GM21576 (cell line): ENCODE data around the gene SRD5A2.

Experiments
- ATAC-seq: cut with Tn5 transposase; IDR thresholded peaks from one replicate; pipeline ENCODE4 v1.9.1; 2021; ENCODE audit warnings: mild to moderate bottlenecking, moderate library complexity; ENCODE audit not compliant: unreplicated experiment

SRD5A2 gene

GRCh38 chr2:31580321-31581117 lies at the start of gene SRD5A2:
Gene SRD5A2, minus strand, starts transcription at chr2:31580938. Its CDS starts 38 bp downstream, at chr2:31580900.
- ATAC-seq = no peak

DNA sequence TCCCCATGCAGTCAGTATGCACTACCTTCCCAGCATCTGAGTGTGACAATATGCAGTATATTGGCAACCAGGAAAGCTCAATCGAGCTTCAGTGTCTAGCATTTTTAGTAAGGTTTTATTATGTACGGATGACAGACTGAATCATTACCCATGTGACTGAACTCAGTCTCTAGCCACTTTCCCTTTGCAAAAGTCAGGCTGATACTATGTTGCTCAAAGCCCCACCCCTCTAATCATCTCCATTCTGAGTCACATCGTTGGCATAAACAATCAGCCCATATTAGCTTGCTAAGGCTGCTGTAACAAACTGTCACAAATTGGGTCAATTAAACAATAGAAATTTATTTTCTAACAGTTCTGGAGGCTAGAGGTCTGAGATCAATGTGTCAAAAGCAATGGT lies 25.8 kb upstream of the SRD5A2 start:
- no peak for ATAC-seq

- ATAC-seq = no peak
Observed at GRCh38 chr2:31598694-31599093, 18.0 kb upstream of the SRD5A2 start.

DNA sequence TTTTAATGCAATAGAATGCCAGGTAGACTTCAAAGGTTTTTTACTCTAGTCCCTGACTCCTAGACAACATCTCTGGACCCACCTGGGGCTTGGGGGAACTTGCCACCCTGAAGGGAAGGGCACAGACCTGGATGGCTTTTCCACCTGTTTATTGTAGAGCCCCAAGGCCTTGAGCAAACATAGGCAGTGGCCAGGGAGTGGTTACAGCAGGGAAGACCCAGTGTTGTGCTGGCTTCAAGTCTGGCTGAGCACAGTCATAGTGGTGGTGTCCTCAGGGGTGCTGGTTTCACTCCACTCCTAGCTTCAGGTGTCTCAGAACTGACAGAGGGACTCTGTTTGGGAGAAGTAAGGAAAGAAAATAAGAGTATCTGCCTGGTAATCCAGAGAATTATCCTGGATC lies 5.5 kb upstream of the SRD5A2 start:
- no peak for ATAC-seq

GRCh38 chr2:31581124-31581795 lies 522 bp upstream of the SRD5A2 start:
- ATAC-seq = no peak

GRCh38 chr2:31579996-31580320 lies 780 bp downstream of the SRD5A2 start:
- no peak for ATAC-seq

GRCh38 chr2:31578316-31578715 lies 2.4 kb downstream of the SRD5A2 start:
- ATAC-seq = no peak

DNA sequence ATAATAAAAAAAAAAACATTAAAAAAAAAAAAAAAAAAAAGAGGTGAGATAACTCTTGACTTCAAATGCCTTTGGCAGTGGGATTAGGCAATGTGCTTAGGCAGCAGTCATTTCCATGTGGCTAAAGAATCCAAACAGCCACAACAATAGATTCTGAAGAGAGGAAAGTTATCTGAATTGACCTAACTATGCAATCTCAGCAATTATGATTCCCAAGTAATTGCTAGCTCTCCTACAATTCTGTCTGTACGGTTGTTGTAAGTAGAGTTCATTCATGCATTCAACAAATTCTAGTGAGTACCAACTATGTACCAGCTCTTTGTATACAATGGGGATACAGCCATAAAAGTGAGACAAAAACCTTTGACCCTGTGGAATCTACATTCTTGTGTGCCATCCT lies 3.6 kb downstream of the SRD5A2 start:
- ATAC-seq = no peak

DNA sequence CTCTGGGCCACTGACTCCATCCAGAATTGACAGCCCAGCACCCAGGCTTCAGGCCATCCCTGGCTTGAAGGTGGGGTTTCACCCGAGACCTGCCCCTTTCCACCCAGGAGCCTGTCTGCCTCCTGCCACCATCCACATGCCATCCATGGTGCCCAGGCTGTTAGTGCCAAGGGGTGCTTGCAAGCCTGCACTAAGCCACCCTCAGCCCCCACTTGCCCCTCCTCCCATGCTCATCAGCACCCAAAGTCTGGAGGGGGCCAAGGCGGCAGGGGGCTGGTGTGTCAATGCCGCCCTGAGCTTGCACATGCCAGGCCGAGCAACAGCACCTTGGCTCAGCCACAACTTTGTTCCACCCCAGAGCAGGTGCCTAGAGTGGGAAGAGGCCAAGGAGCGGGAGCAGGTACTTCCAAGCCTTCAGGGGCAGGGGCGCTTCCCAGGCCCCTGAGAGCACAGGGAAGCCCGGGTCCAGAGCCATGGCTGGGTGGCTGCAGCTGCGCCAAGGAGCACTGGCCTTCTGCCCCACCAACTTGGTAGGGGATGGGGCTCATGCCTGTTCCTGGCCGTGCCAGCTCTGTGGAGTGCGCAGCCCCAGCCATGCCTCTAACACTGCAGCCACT lies 12.0 kb downstream of the SRD5A2 start:
- no peak for ATAC-seq

- ATAC-seq = no peak
Observed at GRCh38 chr2:31567679-31568078, 13.1 kb downstream of the SRD5A2 start.

DNA sequence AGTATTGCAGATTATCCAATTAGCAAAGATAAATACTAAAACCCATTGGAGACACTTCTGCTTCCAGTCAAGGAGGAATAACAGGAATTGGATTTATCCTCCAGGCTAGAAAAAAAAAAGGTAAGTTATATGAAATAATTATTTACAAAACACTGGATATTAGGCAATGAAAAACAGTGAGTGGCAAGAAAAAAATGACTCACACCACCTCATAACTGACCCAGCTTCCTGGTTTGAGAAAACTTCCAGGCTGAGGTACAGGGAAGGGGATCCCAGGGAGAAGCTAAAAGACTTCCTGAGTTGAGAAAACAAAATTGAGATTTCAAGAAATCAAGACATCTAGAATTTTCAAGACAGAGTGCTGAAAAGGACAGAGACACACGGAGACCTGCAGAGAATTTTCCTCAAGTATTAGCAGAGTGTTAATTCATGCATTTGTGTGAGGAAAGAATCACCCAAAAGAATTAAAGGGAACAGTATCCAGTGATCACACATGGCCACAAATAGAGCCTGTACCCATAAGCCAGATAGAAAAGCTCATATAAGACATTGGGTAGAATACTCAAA lies 17.4 kb downstream of the SRD5A2 start:
- no peak for ATAC-seq

DNA sequence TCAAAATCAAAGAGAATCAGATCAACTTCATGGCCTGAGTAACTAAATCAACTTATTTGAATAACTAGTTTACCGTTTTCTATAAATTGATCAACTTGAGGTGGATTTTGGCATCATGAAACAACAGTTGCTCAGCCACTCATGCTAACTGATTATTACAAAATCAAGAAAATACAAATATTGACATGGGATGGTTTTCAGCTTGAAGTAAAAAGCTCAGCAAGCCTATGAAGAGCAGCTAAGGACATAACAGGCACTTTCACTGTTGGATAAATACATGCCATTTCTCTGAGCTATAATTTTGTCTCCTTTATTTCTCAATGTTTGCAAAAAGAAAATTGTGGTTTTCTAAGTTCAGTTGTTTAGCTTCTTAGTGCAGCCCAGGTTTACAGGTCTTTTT lies 18.9 kb downstream of the SRD5A2 start:
- no peak for ATAC-seq

GRCh38 chr2:31558401-31559295 lies 22.1 kb downstream of the SRD5A2 start:
- ATAC-seq = no peak

GRCh38 chr2:31556940-31557339 lies 23.8 kb downstream of the SRD5A2 start:
- no peak for ATAC-seq

DNA sequence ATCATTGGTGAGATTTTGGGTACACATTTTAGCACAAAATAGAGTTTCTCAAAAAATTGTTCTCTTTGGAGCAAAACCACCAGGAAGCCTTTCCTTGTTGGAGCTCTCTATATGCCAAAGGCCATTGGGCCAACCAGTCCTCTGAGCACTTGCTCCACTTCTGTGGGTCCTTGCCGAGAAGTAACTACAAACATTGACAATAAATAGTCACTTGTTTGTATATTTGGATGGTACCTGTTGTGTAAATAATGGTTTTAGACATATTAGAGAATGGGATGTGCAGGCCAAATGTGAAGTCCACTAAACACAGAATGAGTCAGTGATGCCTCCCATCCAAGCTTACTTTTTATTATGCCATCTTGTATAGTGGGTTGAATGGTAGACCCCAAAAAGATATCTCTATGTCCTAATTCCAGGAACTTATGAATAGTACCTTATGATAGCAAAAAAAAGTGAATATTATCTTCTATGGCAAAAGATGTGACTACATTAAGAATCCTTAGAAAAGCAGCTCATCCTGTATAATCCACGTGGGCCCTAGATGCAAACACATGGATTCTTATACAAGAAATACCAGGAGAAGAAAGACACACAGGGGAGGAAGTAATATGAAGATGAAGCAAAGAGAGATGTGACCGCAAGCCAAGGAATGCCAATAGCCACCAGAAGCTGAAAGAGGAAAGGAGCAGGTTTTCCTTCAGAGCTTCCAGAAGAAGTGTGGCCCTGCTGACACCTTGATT lies 24.6 kb downstream of the SRD5A2 start:
- ATAC-seq = no peak

DNA sequence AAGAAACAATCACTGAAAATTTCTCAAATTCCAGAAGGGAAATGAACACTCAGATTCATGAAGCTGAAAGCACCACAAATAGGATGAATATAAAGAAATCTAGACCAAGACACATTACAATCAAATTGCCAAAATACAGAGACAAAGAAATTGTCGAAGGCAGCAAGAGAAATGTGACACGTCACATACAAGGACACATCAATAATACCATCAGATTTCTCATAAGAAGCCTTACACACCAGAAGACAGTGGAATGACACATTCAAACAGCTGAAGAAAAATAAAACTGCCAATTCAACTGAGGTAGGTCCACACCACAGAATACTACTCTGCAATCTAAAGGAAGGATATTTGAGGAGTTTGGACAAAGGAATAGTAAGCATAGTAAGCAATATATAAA lies 27.4 kb downstream of the SRD5A2 start:
- no peak for ATAC-seq

GRCh38 chr2:31547485-31547884 lies 33.3 kb downstream of the SRD5A2 start:
- ATAC-seq = no peak

DNA sequence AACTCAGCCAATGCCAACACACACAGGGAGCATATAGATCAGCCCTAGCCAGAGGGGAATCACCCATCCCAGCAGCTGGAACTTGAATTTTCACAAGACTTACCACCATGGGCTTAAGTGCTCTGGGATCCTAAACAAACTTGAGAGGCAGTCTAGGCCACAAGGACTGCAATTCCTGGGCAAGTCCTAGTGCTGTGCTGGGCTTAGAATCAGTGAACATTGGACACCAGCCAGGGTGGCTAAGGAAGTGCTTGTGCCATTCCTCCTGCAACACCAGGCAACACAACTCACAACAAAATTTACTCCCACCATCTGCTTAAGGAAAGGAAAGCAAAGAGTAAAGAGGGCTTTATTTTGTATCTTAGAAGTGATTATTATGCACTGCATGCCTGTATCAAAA lies 38.9 kb downstream of the SRD5A2 start:
- no peak for ATAC-seq

DNA sequence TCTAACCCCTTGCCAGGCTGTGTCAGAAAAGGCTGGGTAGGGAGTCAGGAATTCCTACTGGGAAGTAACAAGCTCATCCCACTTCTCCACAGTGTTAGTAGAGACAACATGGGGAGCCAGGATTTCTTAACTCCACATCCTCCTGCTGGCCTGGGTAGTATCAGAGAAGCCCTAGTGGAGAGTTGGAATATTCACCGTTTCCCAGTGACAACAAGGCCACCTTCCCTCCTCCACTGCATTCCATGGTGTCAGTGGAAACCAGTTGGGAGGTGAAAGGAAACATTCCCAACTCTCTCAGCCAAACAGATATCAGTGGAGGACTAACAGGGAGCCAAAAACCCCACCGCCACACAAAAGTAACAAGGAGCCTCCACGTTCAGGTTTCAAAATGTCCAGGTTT lies 41.2 kb downstream of the SRD5A2 start:
- ATAC-seq = no peak

DNA sequence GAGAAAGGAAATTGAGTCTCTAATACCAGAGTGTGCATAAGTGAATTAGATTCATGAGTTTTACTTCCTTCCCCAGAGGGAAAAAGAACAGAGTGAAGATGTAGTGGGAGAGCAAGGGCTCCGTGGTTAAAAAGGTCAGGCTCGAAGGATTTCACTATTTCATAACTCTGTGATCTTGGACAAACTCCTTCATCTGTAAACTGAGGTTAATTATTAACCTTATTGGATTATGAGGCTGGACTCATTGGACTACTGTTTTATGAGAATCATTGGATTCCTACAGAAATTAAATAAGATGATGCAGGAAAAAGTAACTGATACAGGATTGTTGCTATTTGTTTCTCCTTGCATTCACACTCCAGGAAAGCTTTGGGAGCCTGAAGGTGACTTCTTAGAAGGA lies 45.0 kb downstream of the SRD5A2 start:
- ATAC-seq = no peak
